Breast epithelium (tissue), 3 donors: ENCODE measurements around the gene PSMG3.

Experiments
- POLR2A ChIP-seq: fragments of 450-650 bp; IDR thresholded peaks from one replicate; pipeline ENCODE4 v1.6.1; 2016; ENCODE audit warnings: antibody characterized with exemption, mild to moderate bottlenecking, moderate library complexity
- TF ChIP-seq, protein P1 (sequence below), 3 donors: fragments of 450-650 bp; IDR thresholded peaks; one replicate each; pipeline ENCODE4 v1.5.1; 2016 to 2017; ENCODE audit warnings: antibody characterized with exemption in 3 of 3, mild to moderate bottlenecking in 3 of 3, moderate library complexity in 3 of 3

GRCh38 chr7:1590476-1590875 lies 20.6 kb upstream of the PSMG3 start:
- TF ChIP-seq, protein P1, sequence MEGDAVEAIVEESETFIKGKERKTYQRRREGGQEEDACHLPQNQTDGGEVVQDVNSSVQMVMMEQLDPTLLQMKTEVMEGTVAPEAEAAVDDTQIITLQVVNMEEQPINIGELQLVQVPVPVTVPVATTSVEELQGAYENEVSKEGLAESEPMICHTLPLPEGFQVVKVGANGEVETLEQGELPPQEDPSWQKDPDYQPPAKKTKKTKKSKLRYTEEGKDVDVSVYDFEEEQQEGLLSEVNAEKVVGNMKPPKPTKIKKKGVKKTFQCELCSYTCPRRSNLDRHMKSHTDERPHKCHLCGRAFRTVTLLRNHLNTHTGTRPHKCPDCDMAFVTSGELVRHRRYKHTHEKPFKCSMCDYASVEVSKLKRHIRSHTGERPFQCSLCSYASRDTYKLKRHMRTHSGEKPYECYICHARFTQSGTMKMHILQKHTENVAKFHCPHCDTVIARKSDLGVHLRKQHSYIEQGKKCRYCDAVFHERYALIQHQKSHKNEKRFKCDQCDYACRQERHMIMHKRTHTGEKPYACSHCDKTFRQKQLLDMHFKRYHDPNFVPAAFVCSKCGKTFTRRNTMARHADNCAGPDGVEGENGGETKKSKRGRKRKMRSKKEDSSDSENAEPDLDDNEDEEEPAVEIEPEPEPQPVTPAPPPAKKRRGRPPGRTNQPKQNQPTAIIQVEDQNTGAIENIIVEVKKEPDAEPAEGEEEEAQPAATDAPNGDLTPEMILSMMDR (IDR thresholded peaks at IDR 0.05) = no peak
- TF ChIP-seq POLR2A = no peak
